ENCODE results near the gene RETSAT. TPM values are rescaled to one million over a fixed set of nuclear protein-coding genes. Genes with fewer than 3 reads are reported as not detected.

The RETSAT gene
- total and polyA plus RNA-seq, 2 of the 13 experiments (the other 11 are each of a cell fraction or from before 2014, with no cell fraction given), result 46.7 to 61.0 TPM

DNA sequence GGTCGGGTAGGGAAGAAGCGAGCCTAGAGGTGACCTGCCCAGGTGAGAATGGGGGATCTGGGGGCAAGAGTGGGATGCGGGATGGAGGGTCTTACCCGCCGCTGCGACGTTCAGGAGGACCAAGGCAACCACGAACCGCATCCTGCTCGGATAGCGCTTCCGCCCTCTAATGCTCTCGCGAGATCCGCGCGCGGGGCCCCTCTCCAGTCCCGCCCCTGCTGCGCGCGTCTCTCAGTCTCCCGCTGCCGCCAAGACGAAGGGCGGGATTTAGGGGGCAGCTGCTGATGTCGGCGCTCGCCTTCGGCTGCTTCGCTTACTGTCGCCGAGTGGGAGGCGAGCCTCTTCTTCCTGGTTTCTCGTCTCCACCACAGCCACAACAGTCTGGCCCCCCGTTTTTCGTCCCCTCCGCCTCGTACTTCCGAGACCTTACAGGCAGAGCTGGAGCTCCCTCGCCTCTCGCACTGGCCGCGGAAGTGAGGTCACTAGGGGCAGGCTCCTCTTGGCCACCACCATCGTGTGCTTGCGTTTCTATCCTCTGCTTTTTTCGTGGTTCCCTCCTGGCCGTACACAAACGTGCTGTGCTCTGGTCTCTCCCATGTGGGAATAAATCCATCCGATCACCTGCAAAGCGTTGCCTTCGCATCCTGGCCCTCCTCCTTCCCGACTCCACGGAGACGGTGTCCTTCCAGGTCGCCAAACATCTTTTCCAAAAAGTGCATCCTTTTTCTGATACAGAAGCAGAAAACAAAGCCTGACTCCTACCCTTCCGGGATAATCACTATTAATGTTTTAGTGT is 26.3 kb downstream of the RETSAT start, which contains the start of gene TGOLN2 (continued):
- TF ChIP-seq, protein P1, sequence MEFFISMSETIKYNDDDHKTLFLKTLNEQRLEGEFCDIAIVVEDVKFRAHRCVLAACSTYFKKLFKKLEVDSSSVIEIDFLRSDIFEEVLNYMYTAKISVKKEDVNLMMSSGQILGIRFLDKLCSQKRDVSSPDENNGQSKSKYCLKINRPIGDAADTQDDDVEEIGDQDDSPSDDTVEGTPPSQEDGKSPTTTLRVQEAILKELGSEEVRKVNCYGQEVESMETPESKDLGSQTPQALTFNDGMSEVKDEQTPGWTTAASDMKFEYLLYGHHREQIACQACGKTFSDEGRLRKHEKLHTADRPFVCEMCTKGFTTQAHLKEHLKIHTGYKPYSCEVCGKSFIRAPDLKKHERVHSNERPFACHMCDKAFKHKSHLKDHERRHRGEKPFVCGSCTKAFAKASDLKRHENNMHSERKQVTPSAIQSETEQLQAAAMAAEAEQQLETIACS (CRISPR knock-in tag; IDR thresholded peaks at IDR 0.05), result no peak; the same call in 1 of the 2 replicates
- TF ChIP-seq SMC3 (IDR thresholded peaks at IDR 0.05; ENCODE audit: low read length) (no peak), GATAD1 (CRISPR knock-in tag; IDR thresholded peaks at IDR 0.05) (peak; percentile 92), MIER3 (CRISPR knock-in tag; IDR thresholded peaks at IDR 0.05; ENCODE audit: borderline replicate concordance) (peak; percentile 85), ZNF792 (CRISPR knock-in tag; IDR thresholded peaks at IDR 0.05) (peak; percentile 57; the same call in 1 of the 2 replicates), ZNF256 (CRISPR knock-in tag; conservative IDR thresholded peaks at IDR 0.05) (peak; percentile 98), HMG20B (CRISPR knock-in tag; conservative IDR thresholded peaks at IDR 0.05) (no peak; the same call in none of the 2 replicates), ZNF775 (CRISPR knock-in tag; IDR thresholded peaks at IDR 0.05; ENCODE audit: borderline replicate concordance) (no peak), ZNF709 (CRISPR knock-in tag; IDR thresholded peaks at IDR 0.05) (peak; percentile 96), HNRNPK (IDR thresholded peaks at IDR 0.05; ENCODE audit: low read depth, low read length, poor library complexity, severe bottlenecking) (peak; percentile 96)
- TF ChIP-seq, protein P2, sequence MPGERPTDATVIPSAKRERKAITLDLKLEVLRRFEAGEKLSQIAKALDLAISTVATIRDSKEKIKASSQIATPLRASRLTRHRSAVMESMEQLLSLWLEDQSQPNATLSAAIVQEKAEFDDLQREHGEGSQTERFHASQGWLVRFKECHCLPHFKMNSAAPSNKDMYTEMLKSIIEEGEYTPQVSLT (CRISPR knock-in tag; IDR thresholded peaks at IDR 0.05; ENCODE audit: borderline replicate concordance, low read depth), result no peak
- TF ChIP-seq, protein P3, sequence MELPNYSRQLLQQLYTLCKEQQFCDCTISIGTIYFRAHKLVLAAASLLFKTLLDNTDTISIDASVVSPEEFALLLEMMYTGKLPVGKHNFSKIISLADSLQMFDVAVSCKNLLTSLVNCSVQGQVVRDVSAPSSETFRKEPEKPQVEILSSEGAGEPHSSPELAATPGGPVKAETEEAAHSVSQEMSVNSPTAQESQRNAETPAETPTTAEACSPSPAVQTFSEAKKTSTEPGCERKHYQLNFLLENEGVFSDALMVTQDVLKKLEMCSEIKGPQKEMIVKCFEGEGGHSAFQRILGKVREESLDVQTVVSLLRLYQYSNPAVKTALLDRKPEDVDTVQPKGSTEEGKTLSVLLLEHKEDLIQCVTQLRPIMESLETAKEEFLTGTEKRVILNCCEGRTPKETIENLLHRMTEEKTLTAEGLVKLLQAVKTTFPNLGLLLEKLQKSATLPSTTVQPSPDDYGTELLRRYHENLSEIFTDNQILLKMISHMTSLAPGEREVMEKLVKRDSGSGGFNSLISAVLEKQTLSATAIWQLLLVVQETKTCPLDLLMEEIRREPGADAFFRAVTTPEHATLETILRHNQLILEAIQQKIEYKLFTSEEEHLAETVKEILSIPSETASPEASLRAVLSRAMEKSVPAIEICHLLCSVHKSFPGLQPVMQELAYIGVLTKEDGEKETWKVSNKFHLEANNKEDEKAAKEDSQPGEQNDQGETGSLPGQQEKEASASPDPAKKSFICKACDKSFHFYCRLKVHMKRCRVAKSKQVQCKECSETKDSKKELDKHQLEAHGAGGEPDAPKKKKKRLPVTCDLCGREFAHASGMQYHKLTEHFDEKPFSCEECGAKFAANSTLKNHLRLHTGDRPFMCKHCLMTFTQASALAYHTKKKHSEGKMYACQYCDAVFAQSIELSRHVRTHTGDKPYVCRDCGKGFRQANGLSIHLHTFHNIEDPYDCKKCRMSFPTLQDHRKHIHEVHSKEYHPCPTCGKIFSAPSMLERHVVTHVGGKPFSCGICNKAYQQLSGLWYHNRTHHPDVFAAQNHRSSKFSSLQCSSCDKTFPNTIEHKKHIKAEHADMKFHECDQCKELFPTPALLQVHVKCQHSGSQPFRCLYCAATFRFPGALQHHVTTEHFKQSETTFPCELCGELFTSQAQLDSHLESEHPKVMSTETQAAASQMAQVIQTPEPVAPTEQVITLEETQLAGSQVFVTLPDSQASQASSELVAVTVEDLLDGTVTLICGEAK (IDR thresholded peaks at IDR 0.05), result no peak
- TF ChIP-seq, protein P3 (CRISPR knock-in tag; IDR thresholded peaks at IDR 0.05), result peak; percentile 94
- TF ChIP-seq, protein P4, sequence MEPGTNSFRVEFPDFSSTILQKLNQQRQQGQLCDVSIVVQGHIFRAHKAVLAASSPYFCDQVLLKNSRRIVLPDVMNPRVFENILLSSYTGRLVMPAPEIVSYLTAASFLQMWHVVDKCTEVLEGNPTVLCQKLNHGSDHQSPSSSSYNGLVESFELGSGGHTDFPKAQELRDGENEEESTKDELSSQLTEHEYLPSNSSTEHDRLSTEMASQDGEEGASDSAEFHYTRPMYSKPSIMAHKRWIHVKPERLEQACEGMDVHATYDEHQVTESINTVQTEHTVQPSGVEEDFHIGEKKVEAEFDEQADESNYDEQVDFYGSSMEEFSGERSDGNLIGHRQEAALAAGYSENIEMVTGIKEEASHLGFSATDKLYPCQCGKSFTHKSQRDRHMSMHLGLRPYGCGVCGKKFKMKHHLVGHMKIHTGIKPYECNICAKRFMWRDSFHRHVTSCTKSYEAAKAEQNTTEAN (CRISPR knock-in tag; conservative IDR thresholded peaks at IDR 0.05), result peak; percentile 89
- TF ChIP-seq, protein P5, sequence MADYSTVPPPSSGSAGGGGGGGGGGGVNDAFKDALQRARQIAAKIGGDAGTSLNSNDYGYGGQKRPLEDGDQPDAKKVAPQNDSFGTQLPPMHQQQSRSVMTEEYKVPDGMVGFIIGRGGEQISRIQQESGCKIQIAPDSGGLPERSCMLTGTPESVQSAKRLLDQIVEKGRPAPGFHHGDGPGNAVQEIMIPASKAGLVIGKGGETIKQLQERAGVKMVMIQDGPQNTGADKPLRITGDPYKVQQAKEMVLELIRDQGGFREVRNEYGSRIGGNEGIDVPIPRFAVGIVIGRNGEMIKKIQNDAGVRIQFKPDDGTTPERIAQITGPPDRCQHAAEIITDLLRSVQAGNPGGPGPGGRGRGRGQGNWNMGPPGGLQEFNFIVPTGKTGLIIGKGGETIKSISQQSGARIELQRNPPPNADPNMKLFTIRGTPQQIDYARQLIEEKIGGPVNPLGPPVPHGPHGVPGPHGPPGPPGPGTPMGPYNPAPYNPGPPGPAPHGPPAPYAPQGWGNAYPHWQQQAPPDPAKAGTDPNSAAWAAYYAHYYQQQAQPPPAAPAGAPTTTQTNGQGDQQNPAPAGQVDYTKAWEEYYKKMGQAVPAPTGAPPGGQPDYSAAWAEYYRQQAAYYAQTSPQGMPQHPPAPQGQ (CRISPR knock-in tag; IDR thresholded peaks at IDR 0.05; ENCODE audit: borderline replicate concordance), result 0 out of 2 replicates have a peak, but pooled peaks have one; percentile 79

All from HepG2 (cell line).